Ectodermal cell (in vitro differentiated cells): ENCODE results near the gene CLDN5.

ENCODE experiments used
- H3K27ac ChIP-seq: 2 replicates; pipeline ENCODE4 v1.7.0; 2013; ENCODE audit warnings: mild to moderate bottlenecking, low read depth, low read length; ENCODE audit not compliant: insufficient read depth, poor library complexity, severe bottlenecking
- H3K27me3 ChIP-seq: 2 replicates; pipeline ENCODE4 v1.7.0; 2013; ENCODE audit warnings: mild to moderate bottlenecking, low read length; ENCODE audit not compliant: insufficient read depth, control insufficient read depth, poor library complexity, severe bottlenecking
- H3K36me3 ChIP-seq: one replicate; pipeline ENCODE4 v1.7.0; 2013; ENCODE audit warnings: low read length; ENCODE audit not compliant: control insufficient read depth, insufficient read depth
- H3K4me1 ChIP-seq: one replicate; pipeline ENCODE4 v1.7.0; 2013; ENCODE audit warnings: low read length; ENCODE audit not compliant: control insufficient read depth, insufficient read depth
- H3K4me3 ChIP-seq: 2 replicates; pipeline ENCODE4 v1.7.0; 2013; ENCODE audit warnings: low read depth, low read length, control low read depth; ENCODE audit not compliant: insufficient read depth
- H3K9me3 ChIP-seq: 2 replicates; pipeline ENCODE4 v1.7.0; 2013; ENCODE audit warnings: mild to moderate bottlenecking, low read length, moderate library complexity; ENCODE audit not compliant: control insufficient read depth
- WGBS, 2 experiments: methylation state at CpG; one replicate each; pipeline ENCODE4 v1.1.7; 2013; ENCODE audit warnings: missing lambda C conversion rate in 2 of 2; 5-methylcytosine and 5-hydroxymethylcytosine counted together

CLDN5 gene

DNA sequence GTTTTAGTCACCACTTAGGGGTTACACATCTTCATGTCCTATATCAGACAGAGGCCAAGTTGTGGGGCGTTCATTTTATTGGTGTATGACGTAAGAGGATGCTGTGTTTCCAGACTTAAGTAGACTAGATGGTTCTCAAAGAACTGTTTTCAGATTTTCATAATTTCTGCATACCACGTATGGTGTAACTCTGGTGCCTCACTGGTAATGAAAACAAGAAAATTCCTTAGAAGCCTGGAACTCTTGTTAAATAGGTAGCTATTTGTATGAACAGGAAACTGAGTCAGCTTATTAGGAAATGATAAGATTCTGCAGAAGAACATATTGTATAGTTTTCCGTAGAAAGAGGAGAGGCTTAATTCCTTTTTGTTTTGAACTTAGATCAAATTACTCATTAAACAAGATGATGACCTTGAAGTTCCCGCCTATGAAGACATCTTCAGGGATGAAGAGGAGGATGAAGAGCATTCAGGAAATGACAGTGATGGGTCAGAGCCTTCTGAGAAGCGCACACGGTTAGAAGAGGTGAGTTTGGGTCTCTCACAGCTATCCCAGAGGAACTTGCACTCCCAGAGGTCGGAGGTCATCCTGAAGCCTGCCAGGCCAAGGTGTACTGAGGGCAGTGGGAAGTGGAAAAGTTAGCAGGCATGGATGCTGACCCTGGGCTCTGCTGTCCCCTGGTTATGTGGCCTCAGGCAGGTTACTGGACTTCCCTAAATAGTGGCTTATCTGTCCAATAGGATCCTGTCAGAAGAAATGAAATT, 40.5 kb downstream of the CLDN5 start:
- 93 to 94% methylated on average over 8 of the region's 8 CpGs for WGBS, 2 experiments
- Histone ChIP-seq H3K9me3 (no peaks in the 10 kb centered on the region), H3K36me3 (peaks cover 22% of the 10 kb centered on the region), H3K4me3 (no peak overlapping the region), H3K27me3 (no peaks in the 10 kb centered on the region), H3K27ac (no peak overlapping the region), H3K4me1 (peaks cover 11% of the 10 kb centered on the region)

DNA sequence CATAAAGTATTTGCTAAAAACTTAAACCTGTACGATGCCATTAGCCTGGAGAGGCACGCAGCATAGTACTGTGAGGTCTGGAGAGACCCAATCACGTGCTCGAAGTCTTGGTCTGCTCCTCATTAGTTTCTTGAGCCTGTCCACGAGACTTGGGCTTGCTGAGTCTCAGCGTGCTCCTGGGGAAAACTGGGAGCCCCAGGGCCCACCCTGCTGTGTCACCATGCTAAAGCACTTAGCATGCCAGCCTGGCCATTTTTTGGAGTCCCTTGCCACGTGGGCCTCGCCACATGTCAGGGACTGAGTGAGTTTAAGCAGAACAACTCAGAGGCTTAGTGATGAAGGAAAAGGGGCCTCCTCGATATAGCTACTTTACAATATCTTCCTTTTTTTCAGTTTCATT, 41.9 kb downstream of the CLDN5 start:
- H3K36me3 ChIP-seq = peaks cover 22% of the 10 kb centered on the region

DNA sequence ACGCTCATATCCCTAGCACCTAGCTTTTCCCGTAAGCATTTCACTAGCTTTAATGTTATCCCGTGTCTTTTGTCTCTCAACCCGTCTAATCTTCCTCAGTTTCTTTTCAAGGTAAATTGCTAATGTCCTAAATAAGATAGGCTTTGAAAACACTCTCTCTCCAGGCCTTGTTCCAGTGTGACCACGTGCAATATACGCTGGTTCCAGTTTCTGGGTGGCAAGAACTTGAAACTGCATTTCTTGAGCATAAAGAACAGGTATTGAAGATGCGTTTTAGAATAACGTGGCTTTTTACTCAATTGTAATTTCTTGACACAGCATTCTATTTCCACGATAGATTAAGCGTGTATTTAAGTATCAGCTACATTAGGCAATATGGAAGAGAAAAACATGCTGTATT, 43.4 kb downstream of the CLDN5 start:
- Histone ChIP-seq H3K36me3 (peaks cover 20% of the 10 kb centered on the region), H3K9me3 (no peaks in the 10 kb centered on the region), H3K27ac (no peak overlapping the region), H3K4me1 (peaks cover 16% of the 10 kb centered on the region), H3K27me3 (no peaks in the 10 kb centered on the region), H3K4me3 (peak overlapping the region; percentile 70)
- 79 to 80% methylated on average over 10 of the region's 10 CpGs for WGBS, 2 experiments

More for the DNA sequence above, 41.9 kb downstream of the CLDN5 start:
- Histone ChIP-seq H3K27ac (no peak overlapping the region), H3K27me3 (no peaks in the 10 kb centered on the region), H3K4me3 (no peak overlapping the region), H3K4me1 (peaks cover 16% of the 10 kb centered on the region), H3K9me3 (no peaks in the 10 kb centered on the region)
- 96 to 97% methylated on average over 9 of the region's 9 CpGs for WGBS, 2 experiments

- no peaks in the 10 kb centered on the region for H3K27me3 ChIP-seq
- H3K9me3 ChIP-seq = no peaks in the 10 kb centered on the region
- peaks cover 14% of the 10 kb centered on the region for H3K36me3 ChIP-seq
- H3K27ac ChIP-seq = no peak overlapping the region
- H3K4me1 ChIP-seq = peaks cover 16% of the 10 kb centered on the region
- H3K4me3 ChIP-seq = peak overlapping the region; percentile 70
- 1% methylated on average over 15 of the region's 15 CpGs for WGBS, 2 experiments
Measured at GRCh38 chr22:19480173-19480568, 44.0 kb downstream of the CLDN5 start.

GRCh38 chr22:19479355-19480172, 44.6 kb downstream of the CLDN5 start, which contains the start of gene CDC45:
TSS of gene CDC45 (plus strand) at chr22:19479920. CDS start at chr22:19479969, 49 bp downstream.
- peak within 1 kb of the TSS; percentile 99 for H3K27ac ChIP-seq
- peak within 1 kb of the TSS; percentile 70 for H3K4me3 ChIP-seq
- H3K27me3 ChIP-seq = no peaks in the 10 kb centered on the region
- H3K9me3 ChIP-seq = no peaks in the 10 kb centered on the region
- H3K36me3 ChIP-seq = peaks cover 11% of the 10 kb centered on the region
- H3K4me1 ChIP-seq = peaks cover 16% of the 10 kb centered on the region
- WGBS, 2 experiments = 0 to 1% methylated on average over 49 to 50 of the region's 50 CpGs

GRCh38 chr22:19478901-19479354, 45.3 kb downstream of the CLDN5 start, which contains the start of gene UFD1:
TSS of gene UFD1 (minus strand) at chr22:19479193. CDS start at chr22:19479085, 108 bp downstream.
- Histone ChIP-seq H3K27ac (peak within 1 kb of the TSS; percentile 99), H3K4me3 (peak within 1 kb of the TSS; percentile 70), H3K4me1 (peaks cover 16% of the 10 kb centered on the region), H3K27me3 (no peaks in the 10 kb centered on the region), H3K36me3 (peaks cover 5% of the 10 kb centered on the region), H3K9me3 (no peaks in the 10 kb centered on the region)
- WGBS, 2 experiments = 0% methylated on average over 41 to 42 of the region's 42 CpGs

DNA sequence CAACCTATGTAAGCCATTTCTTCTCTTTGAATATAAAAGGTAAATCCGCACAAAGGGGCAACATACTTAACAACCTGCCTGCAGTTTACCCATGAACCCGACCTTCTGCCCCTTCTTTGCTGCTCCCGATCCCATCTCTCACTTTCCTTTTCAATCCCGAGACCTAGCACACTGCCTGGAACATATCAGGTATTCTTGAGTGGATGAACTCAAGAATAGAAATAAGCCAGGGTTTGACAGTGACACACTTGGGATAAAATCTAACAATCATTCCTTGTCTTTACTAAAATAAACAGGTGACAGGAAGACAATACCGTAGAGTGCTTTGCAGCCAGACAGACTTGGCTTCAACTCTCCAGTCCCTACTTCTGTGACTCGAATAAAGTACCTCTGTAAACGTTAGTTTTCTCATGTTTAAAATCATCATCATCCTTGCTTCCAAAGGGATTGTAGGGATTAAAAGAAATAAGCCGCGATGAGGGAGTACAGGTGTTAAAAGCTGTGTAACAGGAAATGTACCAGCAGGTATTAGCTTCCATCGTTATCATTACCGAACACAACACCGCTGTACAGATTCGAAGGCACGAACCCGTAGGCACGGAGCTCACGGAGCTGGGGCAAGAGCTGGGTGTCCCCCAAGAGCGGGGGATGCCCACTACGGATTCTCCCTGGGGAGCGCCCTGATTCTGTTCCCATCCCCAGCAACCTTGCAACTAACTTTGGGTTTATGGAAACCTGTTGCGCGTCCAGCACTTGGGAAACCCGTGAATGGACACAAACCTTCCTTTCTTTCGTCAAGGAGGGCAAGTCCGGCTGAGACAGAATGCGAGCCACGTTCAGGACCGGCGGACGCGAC, 45.9 kb downstream of the CLDN5 start:
- H3K4me1 ChIP-seq = peaks cover 16% of the 10 kb centered on the region
- peak overlapping the region; percentile 99 for H3K27ac ChIP-seq
- H3K27me3 ChIP-seq = no peaks in the 10 kb centered on the region
- H3K9me3 ChIP-seq = no peaks in the 10 kb centered on the region
- WGBS, 2 experiments = 6 to 7% methylated on average over 29 to 31 of the region's 31 CpGs
- peaks cover 5% of the 10 kb centered on the region for H3K36me3 ChIP-seq
- H3K4me3 ChIP-seq = peak overlapping the region; percentile 70

DNA sequence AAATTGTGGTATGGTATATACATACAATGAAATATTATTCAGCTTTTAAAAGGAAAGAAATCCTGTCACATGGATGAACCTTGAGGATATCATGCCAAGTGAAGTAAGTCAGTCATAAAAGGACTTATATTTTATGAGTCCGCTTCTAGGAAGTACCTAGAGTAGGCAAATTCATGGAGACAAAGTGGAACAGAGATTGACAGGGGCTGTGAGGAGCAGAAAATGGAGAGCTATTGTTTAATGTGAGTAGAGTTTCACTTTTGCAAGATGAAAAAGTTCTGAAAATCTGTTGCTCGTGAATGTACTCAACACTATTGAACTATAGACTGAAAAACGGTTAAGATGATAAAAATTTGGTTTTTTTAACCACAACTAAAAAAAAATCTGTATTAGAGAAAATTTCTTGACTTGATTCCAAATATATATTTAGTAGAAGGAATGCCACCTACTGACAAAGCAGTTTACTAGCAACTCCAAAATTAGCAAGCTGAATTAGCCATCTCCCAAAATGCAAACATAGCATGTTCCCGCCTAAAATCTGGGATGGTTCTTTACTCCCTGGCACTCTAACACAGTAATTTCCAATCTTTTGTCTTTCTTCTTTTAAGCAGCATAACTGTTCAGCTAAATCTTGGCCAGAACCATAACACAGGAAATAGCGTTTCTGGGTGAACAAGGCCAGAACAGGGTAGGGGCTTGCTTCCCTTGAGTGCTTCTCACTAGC, 46.7 kb downstream of the CLDN5 start:
- peak overlapping the region; percentile 70 for H3K4me3 ChIP-seq
- H3K27ac ChIP-seq = no peak overlapping the region
- no peaks in the 10 kb centered on the region for H3K27me3 ChIP-seq
- peaks cover 5% of the 10 kb centered on the region for H3K36me3 ChIP-seq
- H3K9me3 ChIP-seq = no peaks in the 10 kb centered on the region
- WGBS, 2 experiments = 77 to 88% methylated on average over 4 of the region's 5 CpGs
- peaks cover 16% of the 10 kb centered on the region for H3K4me1 ChIP-seq

- Histone ChIP-seq H3K4me1 (peaks cover 15% of the 10 kb centered on the region), H3K4me3 (no peak overlapping the region), H3K36me3 (peaks cover 7% of the 10 kb centered on the region), H3K27ac (no peak overlapping the region), H3K27me3 (no peaks in the 10 kb centered on the region), H3K9me3 (no peaks in the 10 kb centered on the region)
- 90 to 96% methylated on average over 3 of the region's 3 CpGs for WGBS, 2 experiments
Measured at GRCh38 chr22:19476023-19476422, 48.2 kb downstream of the CLDN5 start.
